Fibroblast of lung (primary cell): ENCODE measurements around the gene SPATA16.

Experiments used
- CTCF ChIP-seq, 2 donors: IDR thresholded peaks in 1 of 2; conservative IDR thresholded peaks in 1 of 2; 1 replicate in 1 of 2; 2 replicates in 1 of 2; pipeline ENCODE4 v1.5.1; 2011 to 2012; ENCODE audit warnings: low read length in 2 of 2, control low read depth in 1 of 2, inconsistent platforms in 1 of 2, low read depth in 1 of 2, mild to moderate bottlenecking in 1 of 2
- EZH2 ChIP-seq: IDR thresholded peaks from 2 replicates; pipeline ENCODE4 v1.5.1; 2012; ENCODE audit warnings: low read length, control low read depth, mild to moderate bottlenecking; ENCODE audit errors: missing control alignments

- TF ChIP-seq EZH2 (no peak), CTCF (conservative IDR thresholded peaks at IDR 0.05 in 1 of 2, IDR thresholded peaks at IDR 0.05 in 1 of 2; ENCODE audit: low read depth in 1 of 2, low read length in 2 of 2) (no peak)
Observed at GRCh38 chr3:172972717-172973116, 168.3 kb downstream of the SPATA16 start.
